K562 (cell line): ENCODE measurements around the gene FILIP1L. TPM values are rescaled to one million over a fixed set of nuclear protein-coding genes. Genes with fewer than 3 reads are reported as not detected.

Experiments used
- ZBTB40 ChIP-seq, 2 experiments: fragments of 450-650 bp in 1 of 2; sonication (generic) in 1 of 2; formaldehyde crosslinking in 1 of 2; IDR thresholded peaks; 2 replicates each; pipeline versions ENCODE4 v1.7.1 to v1.9.0; 2016 to 2022; ENCODE audit warnings: inconsistent platforms in 1 of 2, mild to moderate bottlenecking in 1 of 2, missing genetic modification reagents in 1 of 2
- polyA plus RNA-seq, 8 experiments: library from polyadenylated mRNA; depleted of rRNA in 4 of 8; stranded (reverse) in 5 of 8; unstranded in 3 of 8; fragments of >200 nt; fragmentation: Nextera tagmentation in 2 of 8; fragmentation: Illumina TruSeq in 1 of 8; extraction: Ambion mirVana in 2 of 8; extraction: Trizol in 1 of 8; gene quantifications; 2 replicates each; pipeline versions ENCODE4 v1.2.1 to v1.2.3, GENCODE V29; 2011 to 2014; ENCODE audit warnings: inconsistent platforms in 1 of 8, missing spikeins in 1 of 8
- total RNA-seq, 7 experiments: library from RNA; depleted of rRNA in 6 of 7; stranded (reverse); fragments of >200 nt in 6 of 7; fragmentation: Illumina TruSeq in 2 of 7; extraction: Trizol in 2 of 7; gene quantifications; 2 replicates each; pipeline versions ENCODE4 v1.2.1 to v1.2.3, GENCODE V29; 2011 to 2021; ENCODE audit warnings: low replicate concordance in 1 of 7

FILIP1L gene
- total and polyA plus RNA-seq, 9 of the 15 experiments (the other 6 are each of a cell fraction or from before 2014, with no cell fraction given), result 0.50 to 2.1 (median 1.1) TPM

- TF ChIP-seq ZBTB40 (IDR thresholded peaks at IDR 0.05), result no peak
- TF ChIP-seq ZBTB40 (CRISPR knock-in tag; IDR thresholded peaks at IDR 0.05), result no peak
Measured at GRCh38 chr3:99928771-99929744, 185.2 kb downstream of the FILIP1L start (continued).
